Activated T-helper 17 cell treated with anti-CD3 and anti-CD28 coated beads, Interleukin-2, amount 50 U/mL, for 72 hours (primary cell): ENCODE results near the gene NSG1. TPM values are rescaled to one million over a fixed set of nuclear protein-coding genes. Genes with fewer than 3 reads are reported as not detected.

Source experiments
- ATAC-seq: fragments of 150-1000 bp; cut with Tn5 transposase; replicated peaks from 2 replicates; pipeline ENCODE4 v1.10.0; 2021; ENCODE audit warnings: mild to moderate bottlenecking, moderate library complexity
- H3K27ac Mint-ChIP-seq: one replicate; pipeline ENCODE4 v1.8.0; 2022; ENCODE audit warnings: mixed read lengths
- H3K27me3 Mint-ChIP-seq: one replicate; pipeline ENCODE4 v1.8.0; 2022; ENCODE audit warnings: mixed read lengths
- H3K36me3 Mint-ChIP-seq: one replicate; pipeline ENCODE4 v1.8.0; 2022; ENCODE audit warnings: low read depth, mild to moderate bottlenecking, mixed read lengths
- H3K4me1 Mint-ChIP-seq: one replicate; pipeline ENCODE4 v1.8.0; 2022; ENCODE audit warnings: mixed read lengths
- H3K4me3 Mint-ChIP-seq: one replicate; pipeline ENCODE4 v1.8.0; 2022; ENCODE audit warnings: mild to moderate bottlenecking, mixed read lengths
- H3K9me3 Mint-ChIP-seq: one replicate; pipeline ENCODE4 v1.8.0; 2022; ENCODE audit warnings: mixed read lengths
- total RNA-seq, 2 donors: library from RNA; stranded (reverse); gene quantifications; one replicate each; pipeline ENCODE4 v1.2.3, GENCODE V29; 2022

NSG1 gene
- total RNA-seq, 2 donors from 2014 or later: 7.0 to 12.8 TPM

- Mint-ChIP-seq H3K4me3 (no peak overlapping the region), H3K27me3 (peaks cover 3% of the 10 kb centered on the region), H3K9me3 (no peaks in the 10 kb centered on the region), H3K36me3 (no peaks in the 10 kb centered on the region), H3K4me1 (no peaks in the 10 kb centered on the region), H3K27ac (no peak overlapping the region)
- ATAC-seq: no peak
These were observed 25.0 kb upstream of the NSG1 start for GRCh38 chr4:4361883-4362282.

- Mint-ChIP-seq H3K9me3 (no peaks in the 10 kb centered on the region), H3K27ac (no peak overlapping the region), H3K4me3 (no peak overlapping the region), H3K4me1 (no peaks in the 10 kb centered on the region), H3K36me3 (no peaks in the 10 kb centered on the region), H3K27me3 (peaks cover 3% of the 10 kb centered on the region)
- ATAC-seq: no peak
These were observed 23.8 kb upstream of the NSG1 start for GRCh38 chr4:4362991-4363697.

DNA sequence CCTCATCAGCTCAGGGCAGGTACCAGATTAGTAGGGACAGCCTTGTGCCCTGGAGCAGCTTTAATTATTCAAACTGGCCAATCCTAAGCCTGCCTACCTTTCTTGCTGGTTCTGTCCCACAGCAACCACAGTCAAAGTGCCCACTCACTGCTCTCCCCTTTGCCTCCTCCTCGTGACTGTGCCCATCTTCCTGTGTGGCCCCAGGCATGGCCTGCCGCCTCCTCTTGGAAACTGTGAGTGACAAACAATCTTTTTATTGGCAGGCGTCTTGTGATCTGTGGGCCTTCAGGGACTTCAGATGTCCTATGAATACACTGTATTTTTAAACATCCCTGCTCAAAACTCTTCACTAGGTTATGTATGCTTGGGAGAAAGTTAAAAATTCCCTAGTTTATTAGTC is 22.8 kb upstream of the NSG1 start:
- Mint-ChIP-seq H3K27ac (no peak overlapping the region), H3K36me3 (no peaks in the 10 kb centered on the region), H3K9me3 (no peaks in the 10 kb centered on the region), H3K27me3 (peaks cover 3% of the 10 kb centered on the region), H3K4me1 (no peaks in the 10 kb centered on the region), H3K4me3 (no peak overlapping the region)
- no peak for ATAC-seq

DNA sequence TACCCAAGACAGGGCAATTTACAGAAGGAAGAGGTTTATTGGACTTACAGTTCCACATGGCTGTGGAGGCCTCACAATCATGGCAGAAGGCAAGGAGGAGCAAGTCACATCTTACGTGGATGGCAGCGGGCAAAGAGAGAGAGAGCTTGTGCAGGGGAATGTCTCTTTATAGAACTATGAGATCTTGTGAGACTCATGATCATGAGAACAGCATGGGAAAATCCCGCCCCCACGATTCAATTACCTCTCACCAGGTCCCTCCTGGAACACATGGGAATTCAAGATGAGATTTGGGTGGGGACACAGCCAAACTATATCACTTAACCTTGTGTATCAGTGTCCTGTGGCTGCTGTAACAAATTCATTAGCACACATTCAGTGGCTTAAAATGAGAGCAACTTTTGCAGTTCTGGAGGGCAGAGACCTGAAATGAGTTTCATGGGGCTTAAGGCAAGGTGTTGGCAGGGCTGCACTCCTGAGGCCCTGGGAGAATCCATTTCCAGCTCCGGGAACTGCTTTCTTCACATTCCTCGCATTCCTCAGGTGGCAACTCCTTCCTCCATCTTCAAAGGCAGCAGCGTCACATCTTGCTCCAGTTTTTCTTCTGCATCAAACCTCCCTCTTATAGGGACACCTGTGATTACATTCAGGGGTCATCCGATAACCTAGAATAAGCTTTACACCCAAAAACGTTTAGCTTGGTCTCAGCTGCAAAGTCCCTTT is 22.3 kb upstream of the NSG1 start:
- Mint-ChIP-seq H3K36me3 (no peaks in the 10 kb centered on the region), H3K27me3 (peaks cover 3% of the 10 kb centered on the region), H3K4me1 (no peaks in the 10 kb centered on the region), H3K9me3 (no peaks in the 10 kb centered on the region), H3K27ac (no peak overlapping the region), H3K4me3 (no peak overlapping the region)
- no peak for ATAC-seq

DNA sequence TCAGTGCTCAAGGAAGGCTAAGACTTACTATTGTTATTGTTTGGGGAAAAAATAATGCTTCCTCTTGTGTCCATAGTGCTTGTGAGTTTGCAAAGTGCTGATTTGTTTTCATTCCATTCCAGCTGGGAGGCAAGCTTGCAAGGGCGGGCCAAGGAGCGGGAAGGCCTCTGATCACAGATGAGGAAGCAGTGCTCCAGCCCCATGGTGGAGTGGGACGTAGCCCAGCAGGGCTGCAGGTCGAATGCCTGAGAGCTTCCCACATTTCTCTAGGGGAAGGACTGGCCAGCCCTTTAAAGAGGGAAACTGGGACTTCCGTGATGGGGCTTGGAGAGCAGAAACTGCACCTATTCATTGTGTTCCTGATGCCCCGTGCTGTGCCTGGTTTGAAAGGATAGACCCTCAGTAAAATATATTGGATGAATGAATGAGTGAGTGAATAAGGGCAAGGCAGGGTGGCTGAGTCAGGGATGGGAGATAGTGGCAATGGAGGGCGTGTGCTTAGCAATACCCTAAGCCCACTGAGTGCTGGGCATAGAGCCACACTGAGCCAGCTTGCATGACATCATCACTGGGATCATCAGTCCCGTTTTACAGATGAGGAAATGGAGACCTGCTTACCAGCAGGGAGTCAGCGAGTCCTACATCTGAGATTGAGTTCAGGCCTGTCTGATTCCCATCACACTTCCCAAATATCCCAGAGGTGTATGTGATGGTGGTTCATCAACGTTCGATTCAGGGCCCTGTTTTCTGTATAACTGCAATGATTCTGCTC is 17.9 kb upstream of the NSG1 start:
- Mint-ChIP-seq H3K36me3 (no peaks in the 10 kb centered on the region), H3K9me3 (no peaks in the 10 kb centered on the region), H3K4me3 (no peak overlapping the region), H3K27me3 (no peaks in the 10 kb centered on the region), H3K4me1 (no peaks in the 10 kb centered on the region), H3K27ac (no peak overlapping the region)
- ATAC-seq: no peak

GRCh38 chr4:4374388-4375098 is 12.4 kb upstream of the NSG1 start:
- peaks cover 3% of the 10 kb centered on the region for H3K27me3 Mint-ChIP-seq
- no peaks in the 10 kb centered on the region for H3K9me3 Mint-ChIP-seq
- no peaks in the 10 kb centered on the region for H3K4me1 Mint-ChIP-seq
- ATAC-seq: no peak
- H3K36me3 Mint-ChIP-seq: no peaks in the 10 kb centered on the region
- no peak overlapping the region for H3K27ac Mint-ChIP-seq
- no peak overlapping the region for H3K4me3 Mint-ChIP-seq

GRCh38 chr4:4376074-4376473 is 10.8 kb upstream of the NSG1 start:
- Mint-ChIP-seq H3K27ac (no peak overlapping the region), H3K4me1 (no peaks in the 10 kb centered on the region), H3K9me3 (no peaks in the 10 kb centered on the region), H3K27me3 (peaks cover 3% of the 10 kb centered on the region), H3K36me3 (no peaks in the 10 kb centered on the region), H3K4me3 (no peak overlapping the region)
- no peak for ATAC-seq

DNA sequence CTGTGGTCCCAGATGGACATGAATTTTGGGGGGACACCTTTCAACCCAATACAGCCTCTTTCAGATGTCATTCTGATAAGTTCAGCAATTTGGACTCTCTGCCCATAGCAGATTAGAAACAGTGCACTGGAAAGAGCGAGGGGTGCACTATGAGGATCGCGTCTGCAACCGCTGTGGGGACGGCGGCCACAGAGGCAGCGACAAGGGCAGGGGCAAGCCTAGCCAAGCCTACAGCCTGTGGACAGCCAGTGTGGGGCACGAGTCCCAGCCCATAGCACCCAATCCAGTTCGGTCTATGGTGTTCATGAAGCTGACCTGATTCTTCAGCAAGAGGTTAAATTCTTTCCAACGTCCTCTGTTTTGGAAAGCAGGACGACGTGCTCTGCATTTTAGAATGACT is 9.7 kb upstream of the NSG1 start:
- H3K27ac Mint-ChIP-seq: no peak overlapping the region
- H3K36me3 Mint-ChIP-seq: no peaks in the 10 kb centered on the region
- no peak overlapping the region for H3K4me3 Mint-ChIP-seq
- H3K4me1 Mint-ChIP-seq: no peaks in the 10 kb centered on the region
- H3K27me3 Mint-ChIP-seq: peaks cover 3% of the 10 kb centered on the region
- ATAC-seq: no peak
- no peaks in the 10 kb centered on the region for H3K9me3 Mint-ChIP-seq

DNA sequence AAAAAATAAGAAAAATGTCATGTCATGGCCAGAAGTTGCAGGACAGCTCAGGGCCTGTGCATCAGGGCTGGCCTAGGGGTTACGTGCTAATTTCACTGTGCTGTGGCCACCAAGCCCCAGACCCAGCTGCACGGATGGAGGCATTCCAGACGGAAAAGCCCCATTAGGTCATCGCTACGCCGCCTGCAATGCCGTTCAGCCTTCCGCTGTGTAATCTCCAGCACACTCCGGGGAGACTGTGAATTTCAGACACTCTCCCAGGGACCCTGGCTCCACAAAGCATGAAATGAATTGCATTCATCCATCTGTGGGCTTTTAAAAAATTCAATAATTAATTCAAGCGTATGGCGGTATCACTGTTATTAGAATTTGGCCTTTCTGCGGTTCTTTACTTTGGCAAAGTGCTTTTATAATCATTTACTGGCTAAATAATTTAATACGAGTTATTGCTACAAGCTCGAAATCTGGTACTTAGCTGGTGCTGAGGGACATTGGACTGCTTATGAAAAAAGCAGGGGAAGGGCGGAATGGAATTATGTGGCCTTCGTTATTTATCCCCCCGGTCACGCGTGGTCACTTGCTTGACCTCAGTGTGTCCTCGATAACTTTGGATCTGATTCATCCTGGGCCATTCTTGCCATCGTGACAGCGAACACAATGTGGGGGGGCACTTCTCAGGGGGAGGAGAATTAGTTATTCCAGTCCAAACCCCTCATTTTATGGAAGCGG is 9.0 kb upstream of the NSG1 start:
- H3K4me1 Mint-ChIP-seq: no peaks in the 10 kb centered on the region
- no peak overlapping the region for H3K4me3 Mint-ChIP-seq
- no peak for ATAC-seq

DNA sequence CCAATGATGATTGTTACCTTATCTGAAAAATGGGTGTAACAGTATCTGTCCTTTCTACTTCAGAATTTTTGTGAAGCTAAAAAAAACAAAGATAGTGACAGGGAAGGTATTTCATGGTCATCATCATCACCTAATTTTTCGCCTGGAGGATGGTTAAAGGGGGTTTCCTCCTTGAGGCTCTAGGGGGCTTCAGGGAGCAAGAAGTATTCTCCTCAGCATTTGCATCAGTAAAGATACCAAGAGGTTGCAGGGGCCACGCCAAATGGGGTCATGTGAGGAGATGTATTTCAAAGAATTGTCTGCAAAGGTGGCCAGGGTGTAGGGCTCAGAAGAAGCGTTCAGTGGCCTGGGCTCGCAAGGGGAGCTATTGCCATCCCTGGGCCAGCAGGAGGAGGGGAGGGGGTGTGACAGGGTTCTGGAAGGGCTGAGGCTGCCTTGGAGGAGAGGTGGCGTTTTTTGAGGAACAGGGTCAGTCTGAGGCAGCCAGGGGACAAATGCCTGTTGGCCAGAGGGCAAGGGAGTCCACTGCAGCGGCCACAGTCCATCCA is 7.3 kb upstream of the NSG1 start:
- H3K4me1 Mint-ChIP-seq: no peaks in the 10 kb centered on the region
- no peak overlapping the region for H3K4me3 Mint-ChIP-seq
- H3K36me3 Mint-ChIP-seq: no peaks in the 10 kb centered on the region
- H3K9me3 Mint-ChIP-seq: no peaks in the 10 kb centered on the region
- H3K27me3 Mint-ChIP-seq: peaks cover 3% of the 10 kb centered on the region
- no peak overlapping the region for H3K27ac Mint-ChIP-seq
- no peak for ATAC-seq

More for the DNA sequence above, 9.0 kb upstream of the NSG1 start:
- peaks cover 3% of the 10 kb centered on the region for H3K27me3 Mint-ChIP-seq
- no peaks in the 10 kb centered on the region for H3K9me3 Mint-ChIP-seq
- no peaks in the 10 kb centered on the region for H3K36me3 Mint-ChIP-seq
- H3K27ac Mint-ChIP-seq: no peak overlapping the region

DNA sequence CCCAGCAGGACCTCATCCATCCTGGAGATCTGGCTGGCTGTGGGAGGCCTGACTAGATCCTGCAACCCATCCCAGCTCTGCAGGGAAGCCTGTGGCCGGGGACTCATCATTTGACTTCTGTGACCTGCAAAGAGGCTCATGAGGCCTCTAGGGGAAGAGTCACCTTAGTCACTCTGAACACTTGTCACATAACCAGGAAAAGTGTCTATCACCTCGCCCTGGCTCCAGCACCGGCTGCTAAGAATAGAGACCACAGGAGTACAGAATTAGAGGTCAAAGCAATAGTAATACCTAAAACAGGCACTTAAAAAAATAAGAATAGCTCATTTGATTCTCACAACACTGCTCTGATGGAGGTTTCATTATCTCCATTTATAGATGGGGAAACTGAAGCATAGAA is 3.8 kb upstream of the NSG1 start:
- Mint-ChIP-seq H3K27ac (no peak overlapping the region), H3K9me3 (no peaks in the 10 kb centered on the region), H3K27me3 (no peaks in the 10 kb centered on the region), H3K36me3 (peaks cover under 1% of the 10 kb centered on the region), H3K4me1 (no peaks in the 10 kb centered on the region), H3K4me3 (no peak overlapping the region)
- no peak for ATAC-seq

DNA sequence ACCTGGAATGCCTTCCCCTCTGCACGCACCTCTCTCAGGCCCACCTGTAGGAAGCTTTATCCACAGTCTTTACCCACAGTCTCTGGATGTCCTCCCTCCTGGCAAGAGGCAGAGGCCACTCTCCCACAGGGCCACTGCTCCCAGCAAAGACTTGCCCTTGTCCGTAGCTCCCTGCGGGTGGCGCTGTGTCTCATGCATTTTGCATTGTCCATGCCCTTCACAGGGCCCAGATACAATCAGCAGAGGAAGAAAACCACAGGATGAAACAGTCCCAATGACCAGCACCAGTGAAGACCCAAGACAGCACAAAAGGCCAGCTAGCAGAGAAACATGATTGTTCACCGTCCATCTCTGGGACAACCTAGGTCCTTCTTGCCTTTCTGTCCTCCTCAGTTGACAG is 2.1 kb upstream of the NSG1 start:
- Mint-ChIP-seq H3K4me3 (peak overlapping the region; percentile 87), H3K36me3 (peaks cover 4% of the 10 kb centered on the region), H3K27ac (no peak overlapping the region), H3K9me3 (no peaks in the 10 kb centered on the region), H3K27me3 (no peaks in the 10 kb centered on the region), H3K4me1 (peaks cover 5% of the 10 kb centered on the region)
- ATAC-seq: peak; percentile 33

DNA sequence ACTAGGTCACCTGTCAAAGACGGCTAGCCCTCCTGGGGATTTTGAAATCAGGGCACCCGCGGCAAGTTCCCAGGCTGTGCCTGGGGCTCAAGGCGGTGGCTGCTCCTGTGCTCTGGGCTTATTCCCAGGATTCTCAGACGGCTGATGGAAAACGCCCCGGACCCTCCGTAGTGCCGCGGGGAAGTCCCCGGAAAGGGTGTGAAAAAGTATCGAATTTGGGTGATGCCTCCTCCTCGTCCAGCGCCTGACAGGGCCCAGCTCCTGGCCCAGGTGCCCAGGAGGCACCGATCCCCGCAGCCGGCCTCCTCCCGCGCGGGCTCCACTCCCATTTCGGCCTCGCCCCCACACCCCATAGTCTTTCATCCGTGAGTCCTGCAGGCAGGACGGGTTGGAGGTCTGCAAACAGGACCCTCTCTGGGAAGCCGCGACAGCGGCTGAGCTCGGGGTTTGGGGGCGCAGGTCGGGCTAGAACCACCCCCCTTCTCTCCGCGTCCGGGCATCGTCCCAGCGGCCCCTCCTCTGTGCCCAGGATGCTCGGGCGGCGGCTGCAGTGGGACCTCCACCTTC is 1.1 kb upstream of the NSG1 start:
- Mint-ChIP-seq H3K27me3 (no peaks in the 10 kb centered on the region), H3K9me3 (no peaks in the 10 kb centered on the region), H3K4me3 (peak overlapping the region; percentile 87), H3K4me1 (peaks cover 5% of the 10 kb centered on the region), H3K36me3 (peaks cover 4% of the 10 kb centered on the region), H3K27ac (no peak overlapping the region)
- peak; percentile 8 for ATAC-seq
